ENCODE measurements around the gene IKZF2. TPM values are rescaled to one million over a fixed set of nuclear protein-coding genes. Genes with fewer than 3 reads are reported as not detected.

The IKZF2 gene
- total RNA-seq, 4 donors from 2014 or later = 12.1 to 24.7 (median 19.0) TPM

DNA sequence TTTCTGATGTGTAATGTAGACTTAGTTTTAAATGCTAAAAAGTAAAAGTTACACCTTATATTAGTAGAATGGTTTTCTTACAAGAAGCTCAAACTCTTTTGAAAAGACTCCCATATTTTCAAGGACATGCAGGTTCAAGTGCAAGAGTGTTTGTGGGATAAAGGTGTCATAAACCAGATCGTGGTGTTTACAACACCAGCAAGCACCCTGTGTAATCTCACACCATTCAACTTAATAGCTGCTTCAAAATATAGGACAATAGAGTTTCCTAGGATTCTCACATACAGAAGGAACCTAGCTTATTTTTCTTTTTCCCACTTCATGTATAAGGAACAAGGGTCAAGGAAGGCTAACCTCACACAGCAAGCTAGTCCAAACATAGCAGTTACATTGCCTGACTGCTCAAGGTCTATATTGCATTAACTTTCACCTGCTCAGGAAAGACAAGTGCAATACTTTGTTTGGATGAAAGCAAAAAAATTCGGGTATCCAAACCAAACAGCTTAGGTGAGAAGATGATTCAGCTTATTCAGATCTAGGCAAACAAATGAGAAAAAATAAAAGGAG lies 172.3 kb downstream of the IKZF2 start:
- H3K4me3 ChIP-seq = no peak overlapping the region
- WGBS, 2 donors = 44 to 54% methylated on average over 2 of the region's 2 CpGs
- DNase-seq (ENCODE audit: low spot score in 2 of 2) = no peak
- H3K36me3 ChIP-seq = no peaks in the 10 kb centered on the region
- TF ChIP-seq POLR2A (IDR thresholded peaks at IDR 0.05) (no peak), EP300 (IDR thresholded peaks at IDR 0.05) (no peak)
- TF ChIP-seq, protein P1, sequence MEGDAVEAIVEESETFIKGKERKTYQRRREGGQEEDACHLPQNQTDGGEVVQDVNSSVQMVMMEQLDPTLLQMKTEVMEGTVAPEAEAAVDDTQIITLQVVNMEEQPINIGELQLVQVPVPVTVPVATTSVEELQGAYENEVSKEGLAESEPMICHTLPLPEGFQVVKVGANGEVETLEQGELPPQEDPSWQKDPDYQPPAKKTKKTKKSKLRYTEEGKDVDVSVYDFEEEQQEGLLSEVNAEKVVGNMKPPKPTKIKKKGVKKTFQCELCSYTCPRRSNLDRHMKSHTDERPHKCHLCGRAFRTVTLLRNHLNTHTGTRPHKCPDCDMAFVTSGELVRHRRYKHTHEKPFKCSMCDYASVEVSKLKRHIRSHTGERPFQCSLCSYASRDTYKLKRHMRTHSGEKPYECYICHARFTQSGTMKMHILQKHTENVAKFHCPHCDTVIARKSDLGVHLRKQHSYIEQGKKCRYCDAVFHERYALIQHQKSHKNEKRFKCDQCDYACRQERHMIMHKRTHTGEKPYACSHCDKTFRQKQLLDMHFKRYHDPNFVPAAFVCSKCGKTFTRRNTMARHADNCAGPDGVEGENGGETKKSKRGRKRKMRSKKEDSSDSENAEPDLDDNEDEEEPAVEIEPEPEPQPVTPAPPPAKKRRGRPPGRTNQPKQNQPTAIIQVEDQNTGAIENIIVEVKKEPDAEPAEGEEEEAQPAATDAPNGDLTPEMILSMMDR (IDR thresholded peaks at IDR 0.05) = no peak
- H3K27me3 ChIP-seq = no peaks in the 10 kb centered on the region
- H3K9me3 ChIP-seq = no peaks in the 10 kb centered on the region
- H3K4me1 ChIP-seq = no peaks in the 10 kb centered on the region
- no peak overlapping the region for H3K27ac ChIP-seq

DNA sequence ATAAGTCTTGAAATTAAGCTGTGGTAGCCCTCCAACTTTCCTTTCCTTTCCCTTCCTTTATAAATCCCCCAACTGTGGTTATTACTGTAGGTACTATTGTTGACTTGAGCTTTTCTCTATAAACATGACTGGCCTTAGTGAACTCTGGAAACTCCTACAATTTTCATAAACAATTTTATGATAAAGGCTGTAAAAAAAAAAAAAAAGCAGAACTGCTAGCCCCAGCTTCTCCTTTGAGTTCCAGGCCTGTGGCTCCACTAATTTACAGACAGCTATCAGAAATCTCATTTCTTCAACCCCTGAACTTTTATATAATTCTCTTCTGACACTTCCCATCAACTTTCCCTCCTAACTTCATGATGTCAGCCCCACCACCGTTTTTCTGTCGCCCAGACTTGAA lies 174.3 kb downstream of the IKZF2 start:
- Histone ChIP-seq H3K4me1 (no peaks in the 10 kb centered on the region), H3K27me3 (no peaks in the 10 kb centered on the region), H3K4me3 (no peak overlapping the region), H3K36me3 (no peaks in the 10 kb centered on the region), H3K27ac (no peak overlapping the region), H3K9me3 (no peaks in the 10 kb centered on the region)
- TF ChIP-seq, protein P1 (IDR thresholded peaks at IDR 0.05) = no peak
- TF ChIP-seq POLR2A (IDR thresholded peaks at IDR 0.05) (no peak), EP300 (IDR thresholded peaks at IDR 0.05) (no peak)
- no peak for DNase-seq (ENCODE audit: low spot score in 2 of 2)
- 69 to 86% methylated on average over 2 of the region's 2 CpGs for WGBS, 2 donors

DNA sequence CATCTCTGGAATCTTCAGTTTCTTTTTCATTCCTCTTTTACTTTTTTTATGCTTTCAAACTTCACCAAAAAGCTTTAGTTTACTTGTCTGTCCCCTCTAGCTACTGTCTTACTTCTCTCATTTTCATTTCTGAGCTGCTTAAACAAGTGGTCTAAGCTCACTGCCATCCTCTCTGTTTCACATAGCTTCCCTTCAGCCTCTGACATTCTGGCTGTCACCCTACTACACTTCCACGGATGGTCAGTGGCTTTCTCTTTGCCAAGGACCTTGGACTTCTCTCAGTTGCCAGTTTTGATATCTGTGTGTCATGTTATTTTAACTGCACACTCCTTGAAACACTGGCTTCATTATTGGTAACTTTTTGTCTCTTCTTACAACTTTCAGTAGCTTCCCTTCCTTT lies 176.1 kb downstream of the IKZF2 start:
- H3K36me3 ChIP-seq = no peaks in the 10 kb centered on the region
- H3K4me1 ChIP-seq = no peaks in the 10 kb centered on the region
- DNase-seq (ENCODE audit: low spot score in 2 of 2) = no peak
- no peak overlapping the region for H3K4me3 ChIP-seq
- no peaks in the 10 kb centered on the region for H3K9me3 ChIP-seq
- H3K27ac ChIP-seq = no peak overlapping the region
- TF ChIP-seq, protein P1 (IDR thresholded peaks at IDR 0.05) = no peak
- TF ChIP-seq EP300 (IDR thresholded peaks at IDR 0.05) = no peak
- TF ChIP-seq POLR2A (IDR thresholded peaks at IDR 0.05) = no peak
- H3K27me3 ChIP-seq = no peaks in the 10 kb centered on the region
- WGBS, 2 donors = 34 to 40% methylated on average over 1 of the region's 1 CpG

DNA sequence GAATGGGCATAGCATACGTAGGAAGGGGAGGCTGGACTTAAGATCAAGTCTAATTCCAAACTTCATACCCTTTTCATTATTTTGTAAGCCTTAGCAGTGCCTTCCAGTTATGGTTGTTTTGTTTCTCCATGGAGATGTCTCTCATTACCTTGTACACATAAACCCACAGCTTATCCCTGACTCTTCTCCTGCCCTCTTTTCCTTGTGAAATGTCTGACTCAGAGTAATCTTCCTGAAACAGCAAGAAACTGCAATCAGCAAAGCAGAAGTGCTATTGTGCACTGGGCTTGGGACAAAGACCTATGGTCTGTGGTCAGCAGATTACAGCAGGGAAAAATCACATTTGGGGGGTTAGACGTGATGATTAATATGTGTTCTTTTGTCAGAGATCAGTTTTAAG lies 176.7 kb downstream of the IKZF2 start:
- no peaks in the 10 kb centered on the region for H3K27me3 ChIP-seq
- no peaks in the 10 kb centered on the region for H3K36me3 ChIP-seq
- 50 to 67% methylated on average over 2 of the region's 2 CpGs for WGBS, 2 donors
- H3K9me3 ChIP-seq = no peaks in the 10 kb centered on the region
- no peak for DNase-seq (ENCODE audit: low spot score in 2 of 2)
- no peak overlapping the region for H3K27ac ChIP-seq
- TF ChIP-seq, protein P1 (IDR thresholded peaks at IDR 0.05) = no peak
- TF ChIP-seq EP300 (IDR thresholded peaks at IDR 0.05) = no peak
- no peak for TF ChIP-seq POLR2A (IDR thresholded peaks at IDR 0.05)
- H3K4me3 ChIP-seq = no peak overlapping the region
- H3K4me1 ChIP-seq = no peaks in the 10 kb centered on the region

DNA sequence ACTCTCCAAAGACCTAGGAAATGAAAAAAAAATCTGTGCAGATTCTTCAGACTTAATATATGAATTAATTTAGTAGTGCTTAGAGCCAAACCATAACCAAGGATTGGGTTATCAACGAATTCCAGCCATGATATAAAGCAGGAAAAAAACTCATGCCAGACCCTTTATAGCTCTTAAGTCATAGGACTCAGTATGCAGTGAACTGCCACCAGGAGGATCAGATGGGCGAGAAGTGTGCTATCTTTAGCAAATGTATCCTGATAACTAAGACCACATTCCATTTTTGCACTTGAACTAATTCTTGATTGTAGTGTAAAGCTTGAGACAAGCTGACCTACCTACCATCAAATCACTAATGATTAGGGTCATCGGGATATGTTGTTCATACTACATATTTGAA lies 178.1 kb downstream of the IKZF2 start:
- Histone ChIP-seq H3K36me3 (no peaks in the 10 kb centered on the region), H3K4me1 (no peaks in the 10 kb centered on the region), H3K4me3 (no peak overlapping the region), H3K27me3 (no peaks in the 10 kb centered on the region), H3K9me3 (no peaks in the 10 kb centered on the region), H3K27ac (no peak overlapping the region)
- no peak for DNase-seq (ENCODE audit: low spot score in 2 of 2)
- 89 to 93% methylated on average over 3 of the region's 3 CpGs for WGBS, 2 donors
- no peak for TF ChIP-seq EP300 (IDR thresholded peaks at IDR 0.05)
- TF ChIP-seq, protein P1 (IDR thresholded peaks at IDR 0.05) = no peak
- no peak for TF ChIP-seq POLR2A (IDR thresholded peaks at IDR 0.05)
